ENCODE measurements around the gene ODF2L.
A peak's percentile ranks its signal among the peaks of the same experiment; 100 is the strongest.

Gene ODF2L

GRCh38 chr1:86423473-86423872, 27.4 kb upstream of the ODF2L start:
- no peaks in the 10 kb centered on the region for H3K27me3 ChIP-seq (ENCODE audit: insufficient read depth, low read length)

GRCh38 chr1:86421601-86422280, 25.6 kb upstream of the ODF2L start:
- Histone ChIP-seq H3K4me1 (ENCODE audit: control insufficient read depth, insufficient read depth, low read length, unreplicated experiment) (peaks cover 19% of the 10 kb centered on the region), H3K79me2 (ENCODE audit: control insufficient read depth, insufficient read depth, low read length, unreplicated experiment) (no peaks in the 10 kb centered on the region), H3K27me3 (ENCODE audit: insufficient read depth, low read length) (no peaks in the 10 kb centered on the region), H3K4me3 (ENCODE audit: low read depth, low read length) (no peak overlapping the region), H3K27ac (ENCODE audit: low read depth, low read length) (no peak overlapping the region), H2AFZ (ENCODE audit: low read length, unreplicated experiment) (no peak overlapping the region), H3K36me3 (ENCODE audit: insufficient read depth, low read length) (no peaks in the 10 kb centered on the region)

More at GRCh38 chr1:86423473-86423872, 27.4 kb upstream of the ODF2L start:
- Histone ChIP-seq H3K27ac (ENCODE audit: low read depth, low read length) (no peak overlapping the region), H3K4me1 (ENCODE audit: control insufficient read depth, insufficient read depth, low read length, unreplicated experiment) (peaks cover 19% of the 10 kb centered on the region), H2AFZ (ENCODE audit: low read length, unreplicated experiment) (no peak overlapping the region), H3K4me3 (ENCODE audit: low read depth, low read length) (no peak overlapping the region), H3K36me3 (ENCODE audit: insufficient read depth, low read length) (no peaks in the 10 kb centered on the region), H3K79me2 (ENCODE audit: control insufficient read depth, insufficient read depth, low read length, unreplicated experiment) (no peaks in the 10 kb centered on the region)

GRCh38 chr1:86419277-86419903, 23.3 kb upstream of the ODF2L start:
- H3K4me3 ChIP-seq (ENCODE audit: low read depth, low read length) = no peak overlapping the region
- no peaks in the 10 kb centered on the region for H3K27me3 ChIP-seq (ENCODE audit: insufficient read depth, low read length)
- no peak overlapping the region for H3K27ac ChIP-seq (ENCODE audit: low read depth, low read length)
- no peaks in the 10 kb centered on the region for H3K36me3 ChIP-seq (ENCODE audit: insufficient read depth, low read length)
- no peaks in the 10 kb centered on the region for H3K79me2 ChIP-seq (ENCODE audit: control insufficient read depth, insufficient read depth, low read length, unreplicated experiment)
- H2AFZ ChIP-seq (ENCODE audit: low read length, unreplicated experiment) = peak overlapping the region; percentile 28
- H3K4me1 ChIP-seq (ENCODE audit: control insufficient read depth, insufficient read depth, low read length, unreplicated experiment) = peaks cover 19% of the 10 kb centered on the region

- H3K4me3 ChIP-seq (ENCODE audit: low read depth, low read length) = no peak overlapping the region
These were observed 20.2 kb upstream of the ODF2L start for GRCh38 chr1:86416343-86416742.

GRCh38 chr1:86410879-86411278, 14.8 kb upstream of the ODF2L start:
- Histone ChIP-seq H3K79me2 (ENCODE audit: control insufficient read depth, insufficient read depth, low read length, unreplicated experiment) (no peaks in the 10 kb centered on the region), H3K4me1 (ENCODE audit: control insufficient read depth, insufficient read depth, low read length, unreplicated experiment) (no peaks in the 10 kb centered on the region), H3K36me3 (ENCODE audit: insufficient read depth, low read length) (no peaks in the 10 kb centered on the region)

More at GRCh38 chr1:86416343-86416742, 20.2 kb upstream of the ODF2L start:
- Histone ChIP-seq H3K36me3 (ENCODE audit: insufficient read depth, low read length) (no peaks in the 10 kb centered on the region), H2AFZ (ENCODE audit: low read length, unreplicated experiment) (no peak overlapping the region), H3K79me2 (ENCODE audit: control insufficient read depth, insufficient read depth, low read length, unreplicated experiment) (no peaks in the 10 kb centered on the region), H3K27me3 (ENCODE audit: insufficient read depth, low read length) (no peaks in the 10 kb centered on the region), H3K4me1 (ENCODE audit: control insufficient read depth, insufficient read depth, low read length, unreplicated experiment) (peaks cover 9% of the 10 kb centered on the region), H3K27ac (ENCODE audit: low read depth, low read length) (no peak overlapping the region)

GRCh38 chr1:86409416-86410021, 13.4 kb upstream of the ODF2L start:
- Histone ChIP-seq H3K4me1 (ENCODE audit: control insufficient read depth, insufficient read depth, low read length, unreplicated experiment) (no peaks in the 10 kb centered on the region), H3K36me3 (ENCODE audit: insufficient read depth, low read length) (no peaks in the 10 kb centered on the region), H3K27me3 (ENCODE audit: insufficient read depth, low read length) (no peaks in the 10 kb centered on the region), H2AFZ (ENCODE audit: low read length, unreplicated experiment) (no peak overlapping the region), H3K4me3 (ENCODE audit: low read depth, low read length) (no peak overlapping the region), H3K27ac (ENCODE audit: low read depth, low read length) (no peak overlapping the region), H3K79me2 (ENCODE audit: control insufficient read depth, insufficient read depth, low read length, unreplicated experiment) (no peaks in the 10 kb centered on the region)

More at GRCh38 chr1:86410879-86411278, 14.8 kb upstream of the ODF2L start:
- Histone ChIP-seq H3K27ac (ENCODE audit: low read depth, low read length) (no peak overlapping the region), H2AFZ (ENCODE audit: low read length, unreplicated experiment) (no peak overlapping the region), H3K27me3 (ENCODE audit: insufficient read depth, low read length) (no peaks in the 10 kb centered on the region), H3K4me3 (ENCODE audit: low read depth, low read length) (no peak overlapping the region)

- peaks cover 33% of the 10 kb centered on the region for H3K79me2 ChIP-seq (ENCODE audit: control insufficient read depth, insufficient read depth, low read length, unreplicated experiment)
- H3K4me1 ChIP-seq (ENCODE audit: control insufficient read depth, insufficient read depth, low read length, unreplicated experiment) = peaks cover 20% of the 10 kb centered on the region
- no peaks in the 10 kb centered on the region for H3K36me3 ChIP-seq (ENCODE audit: insufficient read depth, low read length)
- peak overlapping the region; percentile 28; the same call in 1 of the 2 replicates for H3K27ac ChIP-seq (ENCODE audit: low read depth, low read length)
- no peaks in the 10 kb centered on the region for H3K27me3 ChIP-seq (ENCODE audit: insufficient read depth, low read length)
- peak overlapping the region; percentile 97 for H3K4me3 ChIP-seq (ENCODE audit: low read depth, low read length)
- peak overlapping the region; percentile 76 for H2AFZ ChIP-seq (ENCODE audit: low read length, unreplicated experiment)
These were observed 371 bp upstream of the ODF2L start for GRCh38 chr1:86396498-86396890.

GRCh38 chr1:86394416-86394815, 1.7 kb downstream of the ODF2L start:
- Histone ChIP-seq H3K4me3 (ENCODE audit: low read depth, low read length) (peak overlapping the region; percentile 97), H3K27ac (ENCODE audit: low read depth, low read length) (peak overlapping the region; percentile 21), H3K79me2 (ENCODE audit: control insufficient read depth, insufficient read depth, low read length, unreplicated experiment) (peaks cover 52% of the 10 kb centered on the region), H3K27me3 (ENCODE audit: insufficient read depth, low read length) (no peaks in the 10 kb centered on the region), H3K36me3 (ENCODE audit: insufficient read depth, low read length) (no peaks in the 10 kb centered on the region), H3K4me1 (ENCODE audit: control insufficient read depth, insufficient read depth, low read length, unreplicated experiment) (peaks cover 26% of the 10 kb centered on the region), H2AFZ (ENCODE audit: low read length, unreplicated experiment) (no peak overlapping the region)

- Histone ChIP-seq H3K4me1 (ENCODE audit: control insufficient read depth, insufficient read depth, low read length, unreplicated experiment) (peaks cover 43% of the 10 kb centered on the region), H3K27ac (ENCODE audit: low read depth, low read length) (peak overlapping the region; percentile 44), H3K27me3 (ENCODE audit: insufficient read depth, low read length) (no peaks in the 10 kb centered on the region), H3K36me3 (ENCODE audit: insufficient read depth, low read length) (no peaks in the 10 kb centered on the region), H3K4me3 (ENCODE audit: low read depth, low read length) (peak overlapping the region; percentile 59), H3K79me2 (ENCODE audit: control insufficient read depth, insufficient read depth, low read length, unreplicated experiment) (peaks cover 61% of the 10 kb centered on the region), H2AFZ (ENCODE audit: low read length, unreplicated experiment) (peak overlapping the region; percentile 57)
These were observed 6.8 kb downstream of the ODF2L start for GRCh38 chr1:86389307-86389706.

GRCh38 chr1:86388777-86389176, 7.3 kb downstream of the ODF2L start:
- Histone ChIP-seq H3K79me2 (ENCODE audit: control insufficient read depth, insufficient read depth, low read length, unreplicated experiment) (peaks cover 57% of the 10 kb centered on the region), H3K36me3 (ENCODE audit: insufficient read depth, low read length) (no peaks in the 10 kb centered on the region), H2AFZ (ENCODE audit: low read length, unreplicated experiment) (no peak overlapping the region), H3K4me1 (ENCODE audit: control insufficient read depth, insufficient read depth, low read length, unreplicated experiment) (peaks cover 39% of the 10 kb centered on the region), H3K4me3 (ENCODE audit: low read depth, low read length) (peak overlapping the region; percentile 59), H3K27me3 (ENCODE audit: insufficient read depth, low read length) (no peaks in the 10 kb centered on the region), H3K27ac (ENCODE audit: low read depth, low read length) (peak overlapping the region; percentile 44)
